Measurements from ENCODE around the gene ZNHIT1. TPM values are rescaled to one million over a fixed set of nuclear protein-coding genes. Genes with fewer than 3 reads are reported as not detected.
A peak's percentile ranks its signal among the peaks of the same experiment; 100 is the strongest.

ZNHIT1 gene
- polyA plus RNA-seq, 1 of the 3 experiments (the other 2 are of a cell fraction) = 101 TPM

DNA sequence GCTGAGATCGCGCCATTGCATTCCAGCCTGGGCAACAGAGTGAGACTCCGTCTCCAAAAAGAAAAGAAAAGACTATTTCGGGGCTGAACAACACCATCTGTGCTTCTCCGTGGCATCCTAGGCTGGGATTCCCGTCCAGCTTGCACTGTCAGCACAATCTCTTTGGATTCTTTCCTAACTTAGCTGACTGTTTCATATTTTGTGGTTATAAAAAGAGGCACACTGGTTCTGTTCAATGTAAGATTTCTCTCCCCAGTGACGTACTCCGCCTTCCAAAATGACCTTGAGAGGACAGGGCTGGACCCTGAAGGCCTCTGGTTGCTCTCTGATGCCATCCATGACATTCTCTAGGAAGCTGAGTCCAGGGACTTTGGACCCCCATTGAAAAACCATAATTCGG is 8.8 kb downstream of the ZNHIT1 start:
- ChIA-PET CTCF (interaction anchor here (0.7 to 4.3 kb wide), 5 partner anchors 10 to 332 kb away, joined by 3 to 29 read pairs (median 4); partner anchors contain the start of genes FIS1 and PLOD3), POLR2A (interaction anchor here (1.5 kb wide), 1 partner anchor 9 kb away, joined by 4 read pairs; the partner anchor contains the start of gene ZNHIT1)
- DNase-seq = no peak
- no peaks in the 10 kb centered on the region for H3K9me3 ChIP-seq
- H3K4me3 ChIP-seq (ENCODE audit: low read depth in 2 of 2, low read length in 1 of 2) = no peak overlapping the region
- peaks cover 24 to 54% of the 10 kb centered on the region in 2 experiments for H3K36me3 ChIP-seq (replicated peaks in 1 of 2; ENCODE audit: control insufficient read depth in 1 of 2, insufficient read depth in 2 of 2, low read length in 1 of 2)
- no peaks in the 10 kb centered on the region for H3K9me2 ChIP-seq
- peaks cover 3% of the 10 kb centered on the region for H4K20me1 ChIP-seq (ENCODE audit: insufficient read depth)
- H3K4me2 ChIP-seq = no peak overlapping the region
- H3K9ac ChIP-seq = no peak overlapping the region
- H3K4me1 ChIP-seq (ENCODE audit: control insufficient read depth in 1 of 2, insufficient read depth in 2 of 2, low read depth in 1 of 2, low read length in 1 of 2) = peaks cover 0 to 4% of the 10 kb centered on the region in 2 experiments; a peak in 1 of 4 replicates
- WGBS (ENCODE audit: low lambda C conversion rate) = 96% methylated on average over 9 of the region's 9 CpGs
- H3F3A ChIP-seq (replicated peaks; ENCODE audit: insufficient read depth) = peaks cover 6% of the 10 kb centered on the region
- no peak overlapping the region for H3K27ac ChIP-seq (ENCODE audit: low read depth in 2 of 2, low read length in 1 of 2)
- H3K27me3 ChIP-seq (ENCODE audit: insufficient read depth) = no peaks in the 10 kb centered on the region
- TF ChIP-seq TAF1 (IDR thresholded peaks at IDR 0.05; ENCODE audit: borderline replicate concordance, low read depth, low read length) (no peak), EZH2phosphoT487 (IDR thresholded peaks at IDR 0.05; ENCODE audit: borderline replicate concordance, low read depth) (no peak), POLR2AphosphoS5 (IDR thresholded peaks at IDR 0.05; ENCODE audit: low read depth, low read length) (no peak), MXI1 (IDR thresholded peaks at IDR 0.05; ENCODE audit: low read depth, low read length) (no peak), NRF1 (IDR thresholded peaks at IDR 0.05; ENCODE audit: low read depth, low read length) (no peak), TEAD4 (IDR thresholded peaks at IDR 0.05; ENCODE audit: borderline replicate concordance, insufficient read depth) (no peak), EP300 (IDR thresholded peaks at IDR 0.05; ENCODE audit: borderline replicate concordance in 1 of 2, low read depth in 1 of 2, low read length in 1 of 2) (no peak), TCF12 (IDR thresholded peaks at IDR 0.05) (no peak), SIN3A (IDR thresholded peaks at IDR 0.05; ENCODE audit: borderline replicate concordance, low read depth, low read length) (no peak), MAX (IDR thresholded peaks at IDR 0.05; ENCODE audit: low read depth) (no peak), RFX5 (IDR thresholded peaks at IDR 0.05; ENCODE audit: low read length) (no peak)
- H2AFZ ChIP-seq (ENCODE audit: low read depth) = no peak overlapping the region
- peaks cover 8% of the 10 kb centered on the region; the same call in 1 of the 2 replicates for H3K79me2 ChIP-seq (ENCODE audit: insufficient read depth)

DNA sequence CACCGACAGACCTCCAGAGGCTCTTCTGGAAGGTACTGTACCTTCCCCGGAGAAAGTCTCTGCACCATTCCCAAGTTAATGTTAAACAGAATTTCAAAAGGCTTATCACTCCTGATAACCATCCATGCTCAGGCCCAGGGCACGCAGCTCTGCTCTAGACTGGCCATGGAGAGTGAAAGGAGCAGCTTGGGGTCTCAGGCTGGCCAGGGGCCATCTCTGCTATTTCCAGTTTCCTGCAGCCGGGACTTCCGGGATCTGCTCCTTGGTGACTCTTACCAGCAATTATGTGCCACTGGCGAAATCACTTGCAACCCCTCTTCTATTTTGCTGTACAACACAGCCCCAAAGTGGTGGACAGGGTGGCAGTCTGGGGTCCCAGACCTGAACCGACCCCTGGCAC is 13.7 kb downstream of the ZNHIT1 start:
- no peak overlapping the region for H3K4me3 ChIP-seq (ENCODE audit: low read depth in 2 of 2, low read length in 1 of 2)
- peaks cover 0 to 5% of the 10 kb centered on the region in 2 experiments; a peak in 1 of 4 replicates for H3K4me1 ChIP-seq (ENCODE audit: control insufficient read depth in 1 of 2, insufficient read depth in 2 of 2, low read depth in 1 of 2, low read length in 1 of 2)
- no peak overlapping the region; a peak in 1 of 4 replicates for H3K27ac ChIP-seq (ENCODE audit: low read depth in 2 of 2, low read length in 1 of 2)
- H3K9me2 ChIP-seq = no peaks in the 10 kb centered on the region
- no peak overlapping the region for H3K9ac ChIP-seq
- ChIA-PET POLR2A (no interaction called here), CTCF (interaction anchor here (1.2 to 1.6 kb wide), 3 partner anchors 12 to 88 kb away, joined by 3 to 5 read pairs (median 3); no protein-coding TSS in a partner anchor)
- no peak overlapping the region for H2AFZ ChIP-seq (ENCODE audit: low read depth)
- no peaks in the 10 kb centered on the region for H3K27me3 ChIP-seq (ENCODE audit: insufficient read depth)
- WGBS (ENCODE audit: low lambda C conversion rate) = 75% methylated on average over 7 of the region's 7 CpGs
- H3K36me3 ChIP-seq (replicated peaks in 1 of 2; ENCODE audit: control insufficient read depth in 1 of 2, insufficient read depth in 2 of 2, low read length in 1 of 2) = peaks cover 17 to 20% of the 10 kb centered on the region in 2 experiments
- TF ChIP-seq RFX5 (IDR thresholded peaks at IDR 0.05; ENCODE audit: low read length) (no peak), MXI1 (IDR thresholded peaks at IDR 0.05; ENCODE audit: low read depth, low read length) (no peak), USF2 (IDR thresholded peaks at IDR 0.05; ENCODE audit: borderline replicate concordance, low read depth, low read length) (no peak), SMC3 (IDR thresholded peaks at IDR 0.05; ENCODE audit: low read depth, low read length) (no peak), JUND (IDR thresholded peaks at IDR 0.05) (no peak), GATA2 (CRISPR knock-in tag; IDR thresholded peaks at IDR 0.05) (no peak), YY1 (IDR thresholded peaks at IDR 0.05; ENCODE audit: low read depth) (no peak)
- TF ChIP-seq, protein P1, sequence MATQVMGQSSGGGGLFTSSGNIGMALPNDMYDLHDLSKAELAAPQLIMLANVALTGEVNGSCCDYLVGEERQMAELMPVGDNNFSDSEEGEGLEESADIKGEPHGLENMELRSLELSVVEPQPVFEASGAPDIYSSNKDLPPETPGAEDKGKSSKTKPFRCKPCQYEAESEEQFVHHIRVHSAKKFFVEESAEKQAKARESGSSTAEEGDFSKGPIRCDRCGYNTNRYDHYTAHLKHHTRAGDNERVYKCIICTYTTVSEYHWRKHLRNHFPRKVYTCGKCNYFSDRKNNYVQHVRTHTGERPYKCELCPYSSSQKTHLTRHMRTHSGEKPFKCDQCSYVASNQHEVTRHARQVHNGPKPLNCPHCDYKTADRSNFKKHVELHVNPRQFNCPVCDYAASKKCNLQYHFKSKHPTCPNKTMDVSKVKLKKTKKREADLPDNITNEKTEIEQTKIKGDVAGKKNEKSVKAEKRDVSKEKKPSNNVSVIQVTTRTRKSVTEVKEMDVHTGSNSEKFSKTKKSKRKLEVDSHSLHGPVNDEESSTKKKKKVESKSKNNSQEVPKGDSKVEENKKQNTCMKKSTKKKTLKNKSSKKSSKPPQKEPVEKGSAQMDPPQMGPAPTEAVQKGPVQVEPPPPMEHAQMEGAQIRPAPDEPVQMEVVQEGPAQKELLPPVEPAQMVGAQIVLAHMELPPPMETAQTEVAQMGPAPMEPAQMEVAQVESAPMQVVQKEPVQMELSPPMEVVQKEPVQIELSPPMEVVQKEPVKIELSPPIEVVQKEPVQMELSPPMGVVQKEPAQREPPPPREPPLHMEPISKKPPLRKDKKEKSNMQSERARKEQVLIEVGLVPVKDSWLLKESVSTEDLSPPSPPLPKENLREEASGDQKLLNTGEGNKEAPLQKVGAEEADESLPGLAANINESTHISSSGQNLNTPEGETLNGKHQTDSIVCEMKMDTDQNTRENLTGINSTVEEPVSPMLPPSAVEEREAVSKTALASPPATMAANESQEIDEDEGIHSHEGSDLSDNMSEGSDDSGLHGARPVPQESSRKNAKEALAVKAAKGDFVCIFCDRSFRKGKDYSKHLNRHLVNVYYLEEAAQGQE (IDR thresholded peaks at IDR 0.05; ENCODE audit: low read depth, low read length) = no peak
- H3K79me2 ChIP-seq (ENCODE audit: insufficient read depth) = no peaks in the 10 kb centered on the region
- H3F3A ChIP-seq (replicated peaks; ENCODE audit: insufficient read depth) = peaks cover 6% of the 10 kb centered on the region
- H4K20me1 ChIP-seq (ENCODE audit: insufficient read depth) = no peaks in the 10 kb centered on the region
- H3K4me2 ChIP-seq = no peak overlapping the region
- no peaks in the 10 kb centered on the region for H3K9me3 ChIP-seq
- DNase-seq = peak; percentile 61
